Heart left ventricle (tissue), 16 donors: ENCODE data around the gene RBM38. TPM values are rescaled to one million over a fixed set of nuclear protein-coding genes. Genes with fewer than 3 reads are reported as not detected.
A peak's percentile ranks its signal among the peaks of the same experiment; 100 is the strongest.
"Not testable (repeated sequence)": the region's sequence is repeated elsewhere in the genome, so short reads cannot be mapped to it uniquely, and the experiment has no call there.

Experiments used
- ATAC-seq, 4 donors: fragments of 200-7000 bp; cut with Tn5 transposase; one replicate each; pipeline ENCODE4 v1.9.1; 2020 to 2022; ENCODE audit warnings: moderate library complexity in 4 of 4, mild to moderate bottlenecking in 3 of 4, moderate number of reproducible peaks in 1 of 4
- DNase-seq, 5 donors: peaks; one replicate each; pipeline ENCODE4 v3.0.0-alpha.2; 2020
- H3K27ac ChIP-seq, 12 donors: fragments of 200-600 bp; sonication (generic) in 4 of 12; one replicate each; pipeline versions ENCODE4 v1.5.0 to v1.8.0; 2016 to 2022; ENCODE audit warnings: mild to moderate bottlenecking in 2 of 12
- H3K27me3 ChIP-seq, 9 donors: fragments of 200-600 bp; sonication (generic) in 2 of 9; one replicate each; pipeline versions ENCODE4 v1.5.1 to v1.8.0; 2016 to 2022; ENCODE audit warnings: mild to moderate bottlenecking in 3 of 9
- H3K36me3 ChIP-seq, 9 donors: fragments of 200-600 bp; sonication (generic) in 2 of 9; one replicate each; pipeline versions ENCODE4 v1.5.0 to v1.8.0; 2018 to 2022; ENCODE audit warnings: mild to moderate bottlenecking in 2 of 9
- H3K4me1 ChIP-seq, 12 donors: fragments of 200-600 bp; sonication (generic) in 4 of 12; one replicate each; pipeline versions ENCODE4 v1.5.0 to v1.8.0; 2016 to 2022; ENCODE audit warnings: mild to moderate bottlenecking in 3 of 12
- H3K4me3 ChIP-seq, 12 donors: fragments of 200-600 bp; sonication (generic) in 4 of 12; one replicate each; pipeline versions ENCODE4 v1.5.0 to v1.8.0; 2017 to 2022; ENCODE audit warnings: mild to moderate bottlenecking in 9 of 12, moderate library complexity in 4 of 12
- H3K9me3 ChIP-seq, 12 donors: fragments of 200-600 bp; sonication (generic) in 4 of 12; one replicate each; pipeline versions ENCODE4 v1.5.0 to v1.8.0; 2016 to 2022; ENCODE audit warnings: mild to moderate bottlenecking in 1 of 12
- POLR2A ChIP-seq, 2 donors: fragments of 450-650 bp; IDR thresholded peaks; one replicate each; pipeline ENCODE4 v1.6.1; 2017; ENCODE audit warnings: antibody characterized with exemption in 2 of 2, mild to moderate bottlenecking in 2 of 2, moderate library complexity in 2 of 2
- WGBS, 4 donors: extraction: QIAGEN DNeasy Blood & Tissue Kit in 2 of 4; methylation state at CpG; one replicate each; pipeline versions ENCODE4 v1.1.5 to v1.1.7; 2013 to 2018; 5-methylcytosine and 5-hydroxymethylcytosine counted together
- intact Hi-C, 10 donors: fragments of 100-400 bp; cut with DNase I; formaldehyde crosslinking; loops; one replicate each; pipeline versions ENCODE4 v1.11.1 to v1.14.2; 2022
- polyA plus RNA-seq, 2 donors: library from polyadenylated mRNA; stranded (reverse); fragments of 200-250 nt; gene quantifications; one replicate each; pipeline ENCODE4 v1.2.3, GENCODE V29; 2013
- total RNA-seq, 9 donors: library from RNA; depleted of rRNA in 2 of 9; stranded (reverse); fragments of >200 nt in 2 of 9; fragmentation: NEBNext Ultra II Directional in 3 of 9; extraction: Animal tissue kit (Norgen Biotek cat#: 25700) in 3 of 9; gene quantifications; one replicate each; pipeline versions ENCODE4 v1.1.0 to v1.2.4, GENCODE V29; 2016 to 2023
- TF ChIP-seq, protein P1 (sequence below), 12 donors: fragments of 200-600 bp; sonication (generic) in 4 of 12; IDR thresholded peaks; one replicate each; pipeline versions ENCODE4 v1.5.0 to v1.8.0; 2018 to 2022; ENCODE audit warnings: antibody characterized with exemption in 12 of 12, mild to moderate bottlenecking in 5 of 12
- donor health status: ischemic (EF 13 %, LVEDD 7.1; RV severe dilation, severe dysfunction).
- donor health status: healthy with polysubstance abuse.
- donor health status: DM: no; HTN: yes; CAD: no.
- donor health status: DM: no; HTN: no; CAD: no.
- donor health status: ischemic (EF 25% LVEDD 6.9; RV normal size, moderate dysfunction).
- donor health status: ischemic (EF 25% LVEDD 5.7; RV mildly dilated, moderate dysfunction).
- donor health status: healthy.
- donor health status: DM: yes; HTN: yes; CAD: no.
- donor health status: ischemic (EF 35%, LVEDD 5.7; RV mildly dilated, moderate dysfunction).
- donor health status: nonischemic (EF 11% LVEDD 7.7; RV severe dilation, severe dysfunction).
- donor health status: DM: yes; HTN: yes; CAD: no.
- donor health status: PGD.
- donor health status: ischemic (EF 29% LVEDD 5.4; RV normal size, mild dysfunction).
- donor health status: nonischemic (EF 23%, LVEDD 6.1; RV moderate dilation, normal function).

The RBM38 gene
- total and polyA plus RNA-seq, 11 donors = 45.6 to 112 (median 68.5) TPM

DNA sequence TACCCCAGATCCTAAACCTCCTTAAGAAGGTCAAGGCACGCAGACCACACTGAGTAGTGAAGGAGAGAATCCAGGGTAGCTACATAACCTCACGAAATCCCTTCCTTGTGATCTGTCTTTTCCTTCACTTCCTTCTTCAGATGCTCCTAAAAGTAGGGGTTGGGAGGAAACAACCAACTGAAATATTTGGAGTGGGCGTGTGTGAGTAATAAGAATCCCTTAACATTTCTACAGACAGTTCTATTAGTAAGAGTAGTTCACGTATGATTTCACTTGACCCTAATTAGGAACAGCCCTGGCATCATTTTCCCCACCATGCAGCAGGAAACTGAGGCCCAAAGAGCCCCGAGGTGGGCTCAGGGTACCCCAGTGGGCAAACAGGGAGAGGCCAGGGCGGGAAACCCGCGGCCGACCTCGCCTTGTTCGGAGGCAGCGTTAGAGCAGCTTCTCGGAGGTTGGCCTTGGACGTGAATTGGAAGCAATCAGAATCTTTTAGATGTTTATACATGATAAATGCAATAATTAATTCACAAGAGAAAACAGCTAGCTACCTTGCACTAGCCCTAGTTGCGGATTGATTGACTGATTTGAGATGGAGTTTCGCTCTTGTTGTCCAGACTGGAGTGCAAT lies 41.0 kb upstream of the RBM38 start:
- no peak for ATAC-seq
- intact Hi-C loops = no loop called here
- H3K36me3 ChIP-seq = peaks cover 0 to 23% (median 3%) of the 10 kb centered on the region in 9 donors
- peak overlapping the region in 1 of 12 donors; percentile 89 for H3K27ac ChIP-seq
- peaks cover 0 to 16% (median 10%) of the 10 kb centered on the region in 12 donors for H3K4me1 ChIP-seq
- WGBS, 4 donors = 88 to 93% (median 89%) methylated on average over 16 of the region's 16 CpGs
- peak in 1 of 5 donors; percentile 27 for DNase-seq
- H3K27me3 ChIP-seq = no peaks in the 10 kb centered on the region
- no peaks in the 10 kb centered on the region for H3K9me3 ChIP-seq
- TF ChIP-seq POLR2A (IDR thresholded peaks at IDR 0.05) = no peak
- TF ChIP-seq, protein P1, sequence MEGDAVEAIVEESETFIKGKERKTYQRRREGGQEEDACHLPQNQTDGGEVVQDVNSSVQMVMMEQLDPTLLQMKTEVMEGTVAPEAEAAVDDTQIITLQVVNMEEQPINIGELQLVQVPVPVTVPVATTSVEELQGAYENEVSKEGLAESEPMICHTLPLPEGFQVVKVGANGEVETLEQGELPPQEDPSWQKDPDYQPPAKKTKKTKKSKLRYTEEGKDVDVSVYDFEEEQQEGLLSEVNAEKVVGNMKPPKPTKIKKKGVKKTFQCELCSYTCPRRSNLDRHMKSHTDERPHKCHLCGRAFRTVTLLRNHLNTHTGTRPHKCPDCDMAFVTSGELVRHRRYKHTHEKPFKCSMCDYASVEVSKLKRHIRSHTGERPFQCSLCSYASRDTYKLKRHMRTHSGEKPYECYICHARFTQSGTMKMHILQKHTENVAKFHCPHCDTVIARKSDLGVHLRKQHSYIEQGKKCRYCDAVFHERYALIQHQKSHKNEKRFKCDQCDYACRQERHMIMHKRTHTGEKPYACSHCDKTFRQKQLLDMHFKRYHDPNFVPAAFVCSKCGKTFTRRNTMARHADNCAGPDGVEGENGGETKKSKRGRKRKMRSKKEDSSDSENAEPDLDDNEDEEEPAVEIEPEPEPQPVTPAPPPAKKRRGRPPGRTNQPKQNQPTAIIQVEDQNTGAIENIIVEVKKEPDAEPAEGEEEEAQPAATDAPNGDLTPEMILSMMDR (IDR thresholded peaks at IDR 0.05) = no peak
- no peak overlapping the region for H3K4me3 ChIP-seq

DNA sequence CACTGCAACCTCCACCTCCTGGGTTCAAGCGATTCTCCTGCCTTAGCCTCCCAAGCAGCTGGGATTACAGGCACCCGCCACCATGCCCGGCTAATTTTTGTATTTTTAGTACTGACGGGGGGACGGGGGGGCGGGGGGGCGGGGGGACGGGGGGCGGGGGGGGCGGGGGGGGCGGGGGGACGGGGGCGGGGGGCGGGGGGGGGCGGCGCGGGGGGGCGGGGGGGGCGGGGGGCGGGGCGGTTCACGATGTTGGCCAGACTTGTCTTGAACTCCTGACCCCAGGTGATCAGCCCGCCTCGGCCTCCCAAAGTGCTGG lies 40.5 kb upstream of the RBM38 start:
- H3K4me1 ChIP-seq = peaks cover 0 to 16% (median 10%) of the 10 kb centered on the region in 12 donors
- H3K4me3 ChIP-seq = peak overlapping the region in 11 of 12 donors; percentile 71 to 100 (median 97)
- ATAC-seq, H3K9me3 ChIP-seq, DNase-seq, intact Hi-C loops, H3K27me3 ChIP-seq: not testable (repeated sequence)
- H3K27ac ChIP-seq = peak overlapping the region; percentile 61 to 92 (median 86)
- H3K36me3 ChIP-seq = peaks cover 0 to 27% (median 3%) of the 10 kb centered on the region in 9 donors
- 11 to 100% (median 26%) methylated on average over 1 to 15 of the region's 24 CpGs for WGBS, 4 donors

- peak within 1 kb of the TSS; percentile 71 to 100 (median 93) for H3K4me3 ChIP-seq
- H3K27me3 ChIP-seq = no peaks in the 10 kb centered on the region
- intact Hi-C loops = no loop called here
- H3K9me3 ChIP-seq = no peaks in the 10 kb centered on the region
- DNase-seq (peak; percentile 90 to 94 (median 92)), ATAC-seq (peak; percentile 61 to 93 (median 90))
- peak in 1 of 2 donors; percentile 64 for TF ChIP-seq POLR2A (IDR thresholded peaks at IDR 0.05)
- TF ChIP-seq, protein P1 (IDR thresholded peaks at IDR 0.05) = no peak
- WGBS, 4 donors = 0 to 1% (median 0%) methylated on average over 51 to 64 of the region's 64 CpGs
- H3K4me1 ChIP-seq = peaks cover 0 to 16% (median 10%) of the 10 kb centered on the region in 12 donors
- H3K36me3 ChIP-seq = peaks cover 0 to 31% (median 3%) of the 10 kb centered on the region in 9 donors
- H3K27ac ChIP-seq = peak within 1 kb of the TSS; percentile 61 to 92 (median 86)
Measured at GRCh38 chr20:57351042-57351783, 40.0 kb upstream of the RBM38 start, which contains the start of gene RAE1. RAE1 (plus strand) TSS chr20:57351255; CDS start chr20:57354039, 2,784 bp downstream.

- Histone ChIP-seq H3K4me3 (peak overlapping the region in 8 of 12 donors; percentile 71 to 98 (median 86)), H3K27me3 (no peaks in the 10 kb centered on the region), H3K4me1 (peaks cover 0 to 16% (median 10%) of the 10 kb centered on the region in 12 donors), H3K27ac (no peak overlapping the region), H3K36me3 (peaks cover 0 to 40% (median 4%) of the 10 kb centered on the region in 9 donors), H3K9me3 (no peaks in the 10 kb centered on the region)
- DNase-seq = no peak
- intact Hi-C loops = no loop called here
- TF ChIP-seq, protein P1 (IDR thresholded peaks at IDR 0.05) = no peak
- no peak for TF ChIP-seq POLR2A (IDR thresholded peaks at IDR 0.05)
- WGBS, 4 donors = 74 to 77% (median 75%) methylated on average over 6 of the region's 6 CpGs
- no peak for ATAC-seq
Measured at GRCh38 chr20:57352305-57352704, 38.9 kb upstream of the RBM38 start.
